OCI-LY1 (cell line): Measurements from ENCODE around the gene SLC35B2.

ENCODE experiments used
- CTCF ChIP-seq: fragments of 200-600 bp; sonication (generic), shearing (Covaris generic); IDR thresholded peaks from 2 replicates; pipeline ENCODE4 v1.5.1; 2017; ENCODE audit warnings: mild to moderate bottlenecking, antibody characterized with exemption, low read length, moderate library complexity, mixed read lengths
- EZH2 ChIP-seq: fragments of 200-600 bp; sonication (generic), shearing (Covaris generic); IDR thresholded peaks from 2 replicates; pipeline ENCODE4 v1.8.0; 2017; ENCODE audit warnings: borderline replicate concordance, mixed run types, mild to moderate bottlenecking, antibody characterized with exemption, low read length, moderate library complexity, mixed read lengths

- TF ChIP-seq CTCF (no peak), EZH2 (no peak)
Measured at GRCh38 chr6:44260451-44261297, 3.3 kb upstream of the SLC35B2 start.
